Spleen (tissue), 7 donors: ENCODE measurements around the gene TRABD.

Experiments used
- CTCF ChIP-seq, 11 experiments: fragments of 200-600 bp in 7 of 11; fragments of 450-650 bp in 4 of 11; sonication (generic) in 4 of 11; IDR thresholded peaks in 8 of 11; conservative IDR thresholded peaks in 3 of 11; 1 replicate in 7 of 11; 2 replicates in 4 of 11; pipeline versions ENCODE4 v1.4.0 to v1.8.0; 2016 to 2021; ENCODE audit warnings: antibody characterized with exemption in 11 of 11, inconsistent platforms in 4 of 11, mild to moderate bottlenecking in 1 of 11
- POLR2A ChIP-seq, 3 donors: fragments of 450-650 bp; IDR thresholded peaks; one replicate each; pipeline ENCODE4 v1.5.1; 2017; ENCODE audit warnings: antibody characterized with exemption in 3 of 3, mild to moderate bottlenecking in 1 of 3
- POLR2AphosphoS5 ChIP-seq, 3 donors: sonication (generic); formaldehyde crosslinking; IDR thresholded peaks; one replicate each; pipeline ENCODE4 v1.5.1; 2017; ENCODE audit warnings: antibody characterized with exemption in 3 of 3
- donor health status: DM: no; HTN: no; CAD: no; lungs with moderate emphysema.
- donor health status: DM: no; HTN: no; CAD: no.
- donor health status: DM: no; HTN: no; CAD: no.

- no peak for TF ChIP-seq CTCF (IDR thresholded peaks at IDR 0.05 in 8 of 11, conservative IDR thresholded peaks at IDR 0.05 in 3 of 11)
- TF ChIP-seq POLR2AphosphoS5 (IDR thresholded peaks at IDR 0.05), result no peak
- TF ChIP-seq POLR2A (IDR thresholded peaks at IDR 0.05), result no peak
Observed at GRCh38 chr22:50238755-50239154, 53.0 kb downstream of the TRABD start.
